ENCODE data around the gene ZRANB2. TPM values are rescaled to one million over a fixed set of nuclear protein-coding genes. Genes with fewer than 3 reads are reported as not detected.
A peak's percentile ranks its signal among the peaks of the same experiment; 100 is the strongest.

ZRANB2 gene
- 35.3 and 42.4 TPM in 2 replicates for total RNA-seq (2014; rRNA removed; shearing (Covaris generic))

- no peaks in the 10 kb centered on the region for H3K9me3 ChIP-seq (replicated peaks)
- DNase-seq (ENCODE audit: low read depth in 1 of 2, low spot score in 2 of 2): peak; percentile 91 to 98
- no peaks in the 10 kb centered on the region for H3K27me3 ChIP-seq (replicated peaks)
Observed at GRCh38 chr1:71080739-71081696, at the start of gene ZRANB2. ZRANB2 (minus strand) TSS chr1:71081035; CDS start chr1:71080995, 40 bp downstream.

GRCh38 chr1:71128060-71128459 lies 47.2 kb upstream of the ZRANB2 start:
- no peaks in the 10 kb centered on the region for H3K36me3 ChIP-seq

More at GRCh38 chr1:71080739-71081696, at the start of gene ZRANB2:
- Histone ChIP-seq H3K4me1 (replicated peaks) (peaks cover 25% of the 10 kb centered on the region), H3K27ac (peak within 1 kb of the TSS; percentile 93), H3K4me3 (peak within 1 kb of the TSS; percentile 61), H3K36me3 (peaks cover 33% of the 10 kb centered on the region)

GRCh38 chr1:71118086-71118485 lies 37.3 kb upstream of the ZRANB2 start:
- Histone ChIP-seq H3K27me3 (replicated peaks) (no peaks in the 10 kb centered on the region), H3K4me3 (no peak overlapping the region), H3K27ac (no peak overlapping the region), H3K36me3 (no peaks in the 10 kb centered on the region), H3K9me3 (replicated peaks) (no peaks in the 10 kb centered on the region), H3K4me1 (replicated peaks) (no peaks in the 10 kb centered on the region)
- no peak for DNase-seq (ENCODE audit: low read depth in 1 of 2, low spot score in 2 of 2)

More at GRCh38 chr1:71128060-71128459, 47.2 kb upstream of the ZRANB2 start:
- Histone ChIP-seq H3K27me3 (replicated peaks) (no peaks in the 10 kb centered on the region), H3K4me3 (no peak overlapping the region), H3K27ac (no peak overlapping the region), H3K9me3 (replicated peaks) (peaks cover 5% of the 10 kb centered on the region; the same call in 1 of the 2 replicates), H3K4me1 (replicated peaks) (no peaks in the 10 kb centered on the region)
- DNase-seq (ENCODE audit: low read depth in 1 of 2, low spot score in 2 of 2): no peak

GRCh38 chr1:71116729-71117128 lies 35.9 kb upstream of the ZRANB2 start:
- H3K4me3 ChIP-seq: no peak overlapping the region
- H3K9me3 ChIP-seq (replicated peaks): no peaks in the 10 kb centered on the region

GRCh38 chr1:71106658-71107322 lies 26.0 kb upstream of the ZRANB2 start:
- no peak for DNase-seq (ENCODE audit: low read depth in 1 of 2, low spot score in 2 of 2)
- no peak overlapping the region for H3K27ac ChIP-seq
- no peaks in the 10 kb centered on the region for H3K9me3 ChIP-seq (replicated peaks)
- H3K4me1 ChIP-seq (replicated peaks): no peaks in the 10 kb centered on the region; the same call in 1 of the 2 replicates
- no peaks in the 10 kb centered on the region for H3K36me3 ChIP-seq
- H3K27me3 ChIP-seq (replicated peaks): no peaks in the 10 kb centered on the region
- H3K4me3 ChIP-seq: no peak overlapping the region

More at GRCh38 chr1:71116729-71117128, 35.9 kb upstream of the ZRANB2 start:
- no peaks in the 10 kb centered on the region for H3K27me3 ChIP-seq (replicated peaks)
- H3K4me1 ChIP-seq (replicated peaks): no peaks in the 10 kb centered on the region
- H3K36me3 ChIP-seq: no peaks in the 10 kb centered on the region
- DNase-seq (ENCODE audit: low read depth in 1 of 2, low spot score in 2 of 2): no peak
- no peak overlapping the region for H3K27ac ChIP-seq

- Histone ChIP-seq H3K9me3 (replicated peaks) (no peaks in the 10 kb centered on the region), H3K27ac (no peak overlapping the region), H3K36me3 (no peaks in the 10 kb centered on the region), H3K4me1 (replicated peaks) (no peaks in the 10 kb centered on the region; the same call in 1 of the 2 replicates), H3K27me3 (replicated peaks) (no peaks in the 10 kb centered on the region), H3K4me3 (no peak overlapping the region)
- DNase-seq (ENCODE audit: low read depth in 1 of 2, low spot score in 2 of 2): no peak
Observed at GRCh38 chr1:71104417-71104816, 23.6 kb upstream of the ZRANB2 start.

- no peak overlapping the region for H3K27ac ChIP-seq
- no peaks in the 10 kb centered on the region; the same call in 1 of the 2 replicates for H3K4me1 ChIP-seq (replicated peaks)
- no peak overlapping the region for H3K4me3 ChIP-seq
- no peak for DNase-seq (ENCODE audit: low read depth in 1 of 2, low spot score in 2 of 2)
- H3K36me3 ChIP-seq: no peaks in the 10 kb centered on the region
- H3K27me3 ChIP-seq (replicated peaks): no peaks in the 10 kb centered on the region
- H3K9me3 ChIP-seq (replicated peaks): no peaks in the 10 kb centered on the region
Observed at GRCh38 chr1:71101839-71102376, 21.1 kb upstream of the ZRANB2 start.

GRCh38 chr1:71097428-71097827 lies 16.6 kb upstream of the ZRANB2 start:
- Histone ChIP-seq H3K4me1 (replicated peaks) (no peaks in the 10 kb centered on the region), H3K9me3 (replicated peaks) (no peaks in the 10 kb centered on the region), H3K27me3 (replicated peaks) (no peaks in the 10 kb centered on the region), H3K36me3 (no peaks in the 10 kb centered on the region), H3K27ac (no peak overlapping the region), H3K4me3 (no peak overlapping the region)
- DNase-seq (ENCODE audit: low read depth in 1 of 2, low spot score in 2 of 2): no peak

GRCh38 chr1:71094913-71095312 lies 14.1 kb upstream of the ZRANB2 start:
- peaks cover 10% of the 10 kb centered on the region for H3K4me1 ChIP-seq (replicated peaks)
- H3K36me3 ChIP-seq: no peaks in the 10 kb centered on the region
- H3K9me3 ChIP-seq (replicated peaks): no peaks in the 10 kb centered on the region
- no peak overlapping the region for H3K4me3 ChIP-seq
- no peak for DNase-seq (ENCODE audit: low read depth in 1 of 2, low spot score in 2 of 2)
- H3K27me3 ChIP-seq (replicated peaks): no peaks in the 10 kb centered on the region
- no peak overlapping the region for H3K27ac ChIP-seq

- H3K36me3 ChIP-seq: no peaks in the 10 kb centered on the region
- peaks cover 19% of the 10 kb centered on the region for H3K4me1 ChIP-seq (replicated peaks)
- no peak overlapping the region for H3K4me3 ChIP-seq
- no peaks in the 10 kb centered on the region for H3K9me3 ChIP-seq (replicated peaks)
- H3K27me3 ChIP-seq (replicated peaks): no peaks in the 10 kb centered on the region
- DNase-seq (ENCODE audit: low read depth in 1 of 2, low spot score in 2 of 2): no peak
- H3K27ac ChIP-seq: no peak overlapping the region
Observed at GRCh38 chr1:71093938-71094337, 13.1 kb upstream of the ZRANB2 start.

GRCh38 chr1:71089536-71090270 lies 8.9 kb upstream of the ZRANB2 start:
- Histone ChIP-seq H3K27me3 (replicated peaks) (no peaks in the 10 kb centered on the region), H3K36me3 (no peaks in the 10 kb centered on the region), H3K27ac (peak overlapping the region; percentile 76), H3K4me1 (replicated peaks) (peaks cover 44% of the 10 kb centered on the region), H3K9me3 (replicated peaks) (no peaks in the 10 kb centered on the region), H3K4me3 (no peak overlapping the region)
- DNase-seq (ENCODE audit: low read depth in 1 of 2, low spot score in 2 of 2): peak; percentile 55 to 84

- Histone ChIP-seq H3K27ac (peak overlapping the region; percentile 76), H3K27me3 (replicated peaks) (no peaks in the 10 kb centered on the region), H3K4me3 (no peak overlapping the region), H3K36me3 (no peaks in the 10 kb centered on the region), H3K9me3 (replicated peaks) (no peaks in the 10 kb centered on the region), H3K4me1 (replicated peaks) (peaks cover 50% of the 10 kb centered on the region)
- DNase-seq (ENCODE audit: low read depth in 1 of 2, low spot score in 2 of 2): no peak
Observed at GRCh38 chr1:71088645-71089287, 7.9 kb upstream of the ZRANB2 start.

GRCh38 chr1:71087713-71088112 lies 6.9 kb upstream of the ZRANB2 start:
- Histone ChIP-seq H3K27ac (no peak overlapping the region), H3K9me3 (replicated peaks) (no peaks in the 10 kb centered on the region), H3K27me3 (replicated peaks) (no peaks in the 10 kb centered on the region), H3K4me1 (replicated peaks) (peaks cover 54% of the 10 kb centered on the region), H3K4me3 (no peak overlapping the region), H3K36me3 (no peaks in the 10 kb centered on the region)
- no peak for DNase-seq (ENCODE audit: low read depth in 1 of 2, low spot score in 2 of 2)
